ENCODE results near the gene PDE5A.

PDE5A gene

DNA sequence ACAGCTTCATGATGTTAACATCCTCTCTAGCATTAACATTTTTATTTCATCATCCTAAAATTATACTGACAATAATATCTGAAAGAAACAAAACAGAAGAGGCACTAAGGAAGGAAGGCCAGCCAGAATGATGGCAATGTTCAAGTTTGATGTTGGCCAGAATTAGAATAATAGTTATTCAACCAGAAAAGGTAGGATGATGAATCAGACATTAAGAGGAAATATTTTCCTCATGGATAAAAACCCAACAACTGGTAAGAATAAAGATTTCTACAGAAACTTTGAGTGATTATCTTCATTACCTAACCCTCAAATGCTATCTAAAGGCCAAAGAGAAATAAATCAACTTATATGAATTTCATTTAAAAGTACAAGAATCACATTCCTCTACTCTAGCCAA lies 105.2 kb downstream of the PDE5A start:
- DNase-seq (ENCODE audit: low spot score): no peak

DNA sequence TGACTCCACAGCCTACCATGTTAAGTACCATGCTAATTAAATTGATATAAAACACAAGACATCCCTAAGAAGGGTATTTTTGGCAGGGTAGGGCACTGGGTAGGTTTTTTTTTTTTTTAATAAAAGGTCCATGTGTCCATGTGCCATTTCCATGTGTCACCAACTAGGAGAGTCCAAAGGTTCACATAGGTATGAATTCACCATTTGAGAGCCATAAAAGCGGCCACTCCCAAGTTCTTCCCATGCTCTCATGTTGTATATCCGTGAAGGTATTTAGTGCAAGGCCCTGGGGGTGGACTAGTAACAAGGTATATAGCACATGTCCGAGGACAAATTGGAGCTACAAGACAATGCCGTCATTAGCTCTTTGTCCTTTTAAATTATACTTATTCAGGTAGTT lies 107.3 kb downstream of the PDE5A start:
- DNase-seq (ENCODE audit: low spot score): no peak

DNA sequence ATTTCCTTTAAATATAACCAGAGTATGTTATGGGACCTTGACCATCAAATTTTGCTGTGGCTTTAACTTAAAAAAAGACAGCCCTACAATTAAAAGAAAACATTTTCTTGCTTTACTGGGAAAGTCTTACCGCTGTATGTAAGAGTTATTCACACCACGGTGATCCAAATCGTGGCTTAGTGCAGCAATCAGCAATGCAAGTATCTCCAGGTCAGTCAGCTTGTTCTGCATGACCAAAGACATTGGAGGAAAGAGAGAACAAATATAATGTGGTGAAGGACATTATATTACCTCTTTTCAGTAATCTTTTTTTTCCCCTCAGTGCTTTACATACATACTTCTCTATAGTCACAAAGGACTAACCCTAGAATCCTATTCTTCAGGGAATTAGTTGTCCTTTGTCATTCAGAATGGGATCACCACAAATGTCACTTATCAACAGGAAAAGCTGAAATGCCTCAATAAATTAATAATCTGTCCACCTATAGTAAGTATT lies 109.6 kb downstream of the PDE5A start:
- no peak for DNase-seq (ENCODE audit: low spot score)

DNA sequence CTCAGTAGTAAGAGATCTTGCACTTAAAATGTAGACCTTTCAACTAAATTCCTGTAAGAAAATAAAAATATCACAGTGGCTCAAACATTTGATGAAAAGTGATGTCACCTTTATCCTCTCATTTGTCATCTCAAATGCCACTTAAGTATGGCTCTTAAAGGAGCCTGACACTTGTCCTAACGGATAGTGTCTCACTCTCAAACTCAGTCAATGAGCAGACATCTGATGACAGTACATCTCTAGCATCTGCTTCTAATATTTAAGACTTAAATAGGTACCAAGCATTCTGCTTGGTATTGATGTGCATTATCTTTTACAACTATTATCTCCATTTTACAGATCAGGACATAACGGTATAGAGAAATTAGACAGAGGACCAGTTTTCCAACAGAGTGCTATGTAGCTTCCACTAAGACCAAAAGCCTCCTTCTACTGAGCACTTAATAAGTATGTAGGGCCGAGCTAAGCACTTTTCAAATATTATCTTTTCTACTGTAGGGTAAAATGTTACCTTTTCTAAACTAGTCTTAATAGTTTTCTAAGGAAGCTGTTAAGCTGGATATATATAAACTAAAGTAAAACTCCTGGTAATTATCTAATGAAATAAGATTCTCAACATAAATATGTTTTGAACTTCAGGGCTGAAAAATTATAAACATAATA lies 110.2 kb downstream of the PDE5A start:
- no peak for DNase-seq (ENCODE audit: low spot score)

GRCh38 chr4:119517361-119518229 lies 111.0 kb downstream of the PDE5A start:
- peak; percentile 86 for DNase-seq (ENCODE audit: low spot score)

GRCh38 chr4:119512398-119512797 lies 116.2 kb downstream of the PDE5A start:
- no peak for DNase-seq (ENCODE audit: low spot score)

DNA sequence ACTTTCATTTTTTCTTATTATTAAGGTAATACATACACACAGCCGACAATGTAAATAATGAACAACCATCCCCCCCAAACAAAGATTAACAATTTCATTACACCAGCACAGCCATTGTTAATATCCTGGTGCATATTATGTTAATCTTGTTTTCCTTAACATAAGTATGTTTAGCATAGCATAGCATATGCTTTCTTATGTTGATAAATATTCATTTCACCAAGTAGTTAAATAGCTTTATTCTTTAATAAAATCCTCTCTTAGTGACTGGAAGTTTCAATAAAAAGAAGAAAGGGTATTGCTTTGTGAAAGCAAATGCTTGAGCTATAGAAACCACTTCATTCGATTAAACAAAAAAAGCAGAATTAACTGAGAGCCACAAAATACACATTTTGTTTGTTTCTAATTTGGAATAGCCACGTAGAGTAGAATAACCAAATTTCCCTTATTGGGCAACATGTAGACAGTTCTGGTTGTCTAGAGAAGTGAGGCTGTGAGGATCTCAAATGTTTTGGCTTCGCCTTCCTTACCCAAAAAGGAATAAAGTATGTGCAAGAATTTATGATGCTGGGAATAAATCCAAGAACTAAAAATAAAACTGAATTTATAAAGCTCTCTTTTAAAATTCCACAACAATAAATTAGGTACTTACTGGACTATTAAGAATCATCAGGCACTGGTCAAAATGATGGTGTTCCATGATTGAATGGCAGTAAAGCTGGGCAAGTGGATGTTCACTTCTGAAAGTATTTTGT lies 118.0 kb downstream of the PDE5A start:
- DNase-seq (ENCODE audit: low spot score): no peak

- DNase-seq (ENCODE audit: low spot score): no peak
Observed at GRCh38 chr4:119508281-119508680, 120.3 kb downstream of the PDE5A start.

- DNase-seq (ENCODE audit: low spot score): no peak
Observed at GRCh38 chr4:119506806-119507205, 121.8 kb downstream of the PDE5A start.

- no peak for DNase-seq (ENCODE audit: low spot score)
Observed at GRCh38 chr4:119504616-119505015, 124.0 kb downstream of the PDE5A start.

GRCh38 chr4:119501740-119502139 lies 126.9 kb downstream of the PDE5A start:
- no peak for DNase-seq (ENCODE audit: low spot score)

GRCh38 chr4:119498527-119498926 lies 130.1 kb downstream of the PDE5A start:
- no peak for DNase-seq (ENCODE audit: low spot score)

DNA sequence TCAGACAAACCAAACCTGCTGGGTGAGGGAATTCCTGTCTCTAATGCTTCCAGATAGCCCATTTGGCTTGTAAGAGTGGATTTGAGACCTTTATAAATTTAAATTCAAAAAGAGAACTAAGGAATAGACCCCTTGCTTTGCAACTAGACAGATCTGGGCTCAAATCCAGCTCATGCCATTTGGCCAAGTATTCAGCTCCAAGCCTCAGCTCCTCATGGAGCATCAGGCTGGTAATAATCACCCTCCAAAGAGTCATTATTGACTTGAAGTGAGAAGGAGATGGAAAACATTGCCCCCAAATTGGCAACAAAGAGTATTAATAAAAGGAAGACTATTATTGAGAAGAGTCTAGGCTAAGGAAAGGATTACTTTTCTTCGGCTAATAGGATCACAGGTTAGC lies 134.7 kb downstream of the PDE5A start:
- no peak for DNase-seq (ENCODE audit: low spot score)

DNA sequence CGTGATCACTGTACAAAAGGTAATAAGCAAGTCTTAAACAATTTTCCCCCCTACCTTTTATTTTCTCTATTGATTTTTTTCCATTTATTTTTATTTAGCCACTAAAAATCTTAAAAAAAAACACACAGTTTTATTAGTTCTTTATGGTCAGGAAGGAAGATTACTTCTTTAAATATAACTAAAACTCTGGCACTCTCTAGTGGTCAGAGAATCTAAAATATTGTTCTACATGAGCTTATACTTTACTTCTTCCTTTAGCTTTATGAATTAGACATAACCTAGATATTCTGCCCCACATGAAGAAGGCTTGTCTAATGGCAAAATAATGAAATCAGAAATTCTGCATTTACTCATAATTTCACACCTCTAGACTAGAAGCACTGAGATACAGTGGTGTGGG lies 135.2 kb downstream of the PDE5A start:
- no peak for DNase-seq (ENCODE audit: low spot score)

GRCh38 chr4:119490335-119490734 lies 138.3 kb downstream of the PDE5A start:
- DNase-seq (ENCODE audit: low spot score): peak; percentile 58

- no peak for DNase-seq (ENCODE audit: low spot score)
Observed at GRCh38 chr4:119489305-119489704, 139.3 kb downstream of the PDE5A start.

DNA sequence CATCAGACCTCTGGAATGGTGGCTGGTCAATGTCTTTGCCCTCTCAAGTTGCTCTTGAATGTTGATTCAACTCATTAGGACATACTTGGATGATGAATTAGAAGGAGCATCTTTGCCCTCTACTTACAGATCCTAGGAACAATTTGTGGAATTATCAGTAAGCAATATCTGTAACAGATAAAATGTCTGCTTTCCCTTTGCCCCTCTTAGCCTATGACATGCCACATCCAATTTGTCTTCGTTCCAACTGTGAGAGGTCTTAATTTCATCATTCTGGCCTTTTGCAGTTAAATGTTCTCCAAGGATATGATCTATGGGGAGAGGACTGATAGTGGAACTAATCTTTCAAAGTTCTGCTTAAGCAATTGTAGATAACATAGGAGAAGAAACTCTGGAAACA lies 148.3 kb downstream of the PDE5A start:
- DNase-seq (ENCODE audit: low spot score): peak; percentile 93

DNA sequence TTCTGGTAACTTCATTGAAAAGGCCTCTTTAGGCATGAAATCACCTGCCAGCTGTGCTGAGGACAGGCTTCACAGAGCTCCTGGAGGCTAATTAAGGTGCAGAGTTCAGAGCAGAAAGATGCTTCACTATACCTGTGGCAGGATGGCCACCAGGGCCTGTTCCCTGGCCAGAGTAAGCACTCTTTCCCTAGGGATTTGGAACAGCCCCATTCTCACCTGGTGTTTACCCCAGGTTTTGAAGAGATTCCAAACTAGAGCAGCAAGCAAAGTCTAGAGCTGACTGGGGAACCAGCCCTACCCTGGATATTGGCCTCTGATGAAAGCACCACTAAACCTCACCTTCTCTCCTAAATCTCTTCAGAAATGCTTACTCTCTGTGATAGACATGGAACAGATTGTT lies 148.8 kb downstream of the PDE5A start:
- no peak for DNase-seq (ENCODE audit: low spot score)

DNA sequence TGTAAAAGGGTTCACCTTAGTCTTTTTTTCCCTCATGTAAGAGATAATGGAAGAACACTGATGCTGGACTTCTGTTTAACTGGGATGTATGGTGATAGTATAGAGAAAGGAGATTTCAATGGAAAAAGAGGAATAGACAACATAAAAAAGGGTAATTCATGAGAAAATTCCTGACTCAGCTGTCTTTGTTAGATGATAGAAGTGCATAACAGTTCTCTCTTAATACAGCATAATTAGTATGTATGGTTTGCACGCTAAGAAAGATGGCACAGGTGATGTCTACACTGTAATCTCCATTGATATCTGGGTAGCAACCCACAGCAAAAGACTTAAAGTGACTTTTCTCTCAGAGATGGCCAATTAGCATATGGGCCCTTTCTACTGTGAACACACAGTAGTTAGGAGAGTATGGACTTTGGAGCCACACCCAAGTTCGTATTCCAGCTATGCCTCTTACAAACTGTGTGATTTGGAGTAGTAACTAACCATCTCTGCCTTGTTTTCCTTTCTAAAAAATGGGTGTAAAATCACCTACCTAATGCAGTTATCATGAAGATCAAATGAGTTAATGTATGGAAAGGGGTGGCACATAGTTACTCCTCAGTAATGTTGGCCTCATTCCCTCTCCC lies 149.3 kb downstream of the PDE5A start:
- no peak for DNase-seq (ENCODE audit: low spot score)

DNA sequence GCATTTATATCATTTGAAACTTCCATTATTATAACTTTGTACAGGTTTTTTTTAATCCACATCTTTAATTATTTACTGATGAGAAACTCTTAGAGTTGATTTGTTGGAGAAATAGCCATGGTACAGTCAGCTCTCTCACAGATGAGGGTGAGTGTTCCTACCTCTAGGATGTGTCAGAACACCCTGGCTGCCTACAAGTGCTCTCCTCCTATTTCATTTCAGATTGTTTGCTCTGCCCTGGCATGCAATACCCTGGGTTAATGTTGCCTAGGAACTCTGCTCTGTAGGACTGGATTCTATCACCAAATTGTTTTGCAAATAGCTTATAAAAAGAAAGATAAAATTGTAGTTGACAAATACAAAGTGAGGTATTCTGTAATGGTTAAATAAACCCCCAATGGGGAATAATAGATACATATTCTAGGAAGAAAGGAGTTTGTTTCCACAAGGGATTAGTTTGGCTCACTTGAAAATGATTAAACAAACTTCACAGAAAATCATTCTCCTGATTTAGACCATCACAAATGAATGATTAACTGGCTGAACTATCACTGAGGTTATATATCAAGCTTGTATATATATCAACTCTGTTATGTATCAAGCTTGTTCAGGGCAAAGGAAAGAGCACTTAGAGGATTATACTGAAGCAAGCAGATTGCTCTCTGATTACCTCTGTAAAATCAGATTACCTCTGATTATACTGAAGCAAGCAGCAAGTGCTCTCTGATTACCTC lies 150.0 kb downstream of the PDE5A start:
- peak; percentile 85 for DNase-seq (ENCODE audit: low spot score)
